HG03354 (cell line): ENCODE data around the gene SLAMF9.

Source experiments
- ATAC-seq: cut with Tn5 transposase; IDR thresholded peaks from one replicate; pipeline ENCODE4 v1.9.1; 2021; ENCODE audit warnings: mild to moderate bottlenecking; ENCODE audit not compliant: unreplicated experiment, poor library complexity, severe bottlenecking

The SLAMF9 gene

DNA sequence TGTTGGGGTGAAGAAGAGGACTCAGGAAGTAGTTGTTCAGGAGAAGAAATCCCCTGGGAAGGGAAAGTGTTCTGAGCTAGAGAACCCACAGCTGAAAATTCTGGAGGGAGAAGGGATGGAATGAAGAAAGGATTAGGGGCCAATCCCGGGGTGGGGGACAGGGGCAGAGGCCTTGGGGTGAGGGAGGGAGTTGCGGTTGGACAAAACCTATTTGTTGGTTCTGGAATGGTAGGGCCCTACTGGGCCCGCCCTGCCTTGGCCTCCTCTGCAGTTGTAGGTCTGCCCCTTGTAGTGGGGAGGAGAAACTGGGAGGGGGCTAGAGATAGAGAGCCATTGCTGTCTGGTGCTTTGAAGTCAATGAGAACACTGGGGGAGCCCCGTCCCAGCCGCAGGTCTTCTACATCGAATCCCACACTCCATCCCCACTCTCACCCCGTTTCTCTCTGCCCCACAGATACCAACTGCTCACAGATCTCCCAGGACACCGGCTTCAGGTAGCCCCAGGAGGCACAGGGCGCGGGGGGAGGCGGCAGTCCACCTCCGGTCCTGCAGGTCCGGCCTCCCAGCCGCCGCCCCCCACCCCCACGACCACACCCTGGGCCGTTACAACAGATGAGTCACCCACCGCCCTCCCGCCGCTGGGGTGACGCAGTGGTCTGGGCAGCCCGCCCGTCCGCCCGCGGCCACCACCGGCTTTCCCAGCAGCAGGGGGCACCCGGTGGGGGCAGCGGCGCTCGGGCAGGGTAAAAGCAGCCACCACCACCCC is 29.8 kb downstream of the SLAMF9 start:
- ATAC-seq = peak; percentile 11

DNA sequence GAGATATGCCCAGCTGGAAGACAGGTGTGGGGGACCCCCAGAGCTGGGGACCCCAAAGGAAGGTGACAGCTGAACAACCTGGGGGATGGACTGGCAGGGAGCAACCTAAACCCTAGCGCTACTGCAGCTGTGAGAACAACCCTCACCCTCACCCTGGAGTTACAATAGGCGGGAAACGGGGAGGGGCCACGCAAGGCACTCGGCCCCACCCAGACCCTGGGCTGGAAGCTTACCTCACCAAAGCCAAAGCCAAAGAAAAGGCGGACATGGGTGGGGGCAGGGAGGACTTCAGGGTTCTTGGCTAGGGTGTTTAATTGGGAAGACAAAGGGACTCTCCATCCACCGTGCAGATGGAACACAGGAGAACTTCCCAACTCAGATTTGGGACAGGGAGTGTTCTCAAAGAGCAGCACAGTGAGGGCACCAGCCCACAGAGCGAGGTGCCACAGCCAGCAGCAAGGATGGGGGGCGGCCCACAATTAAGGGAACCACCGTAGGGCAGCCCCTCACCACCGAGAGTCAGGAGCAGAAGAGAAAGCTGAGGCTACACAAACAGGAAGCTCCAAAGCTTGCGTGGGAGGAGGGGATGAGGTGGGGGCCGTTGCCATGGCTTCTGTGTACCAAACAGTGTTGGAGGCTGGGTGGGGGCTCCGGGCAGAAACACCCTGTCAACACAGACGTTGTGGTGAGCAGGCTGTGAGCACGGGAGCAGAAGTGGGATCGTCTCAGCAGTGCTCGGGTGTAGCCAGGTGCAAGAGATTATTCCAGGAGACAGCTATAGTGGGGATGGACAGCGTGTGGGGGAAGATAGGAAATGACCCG is 30.6 kb downstream of the SLAMF9 start:
- peak; percentile 42 for ATAC-seq

GRCh38 chr1:159922511-159923202 is 31.4 kb downstream of the SLAMF9 start:
- peak; percentile 7 for ATAC-seq

GRCh38 chr1:159921700-159922504 is 32.1 kb downstream of the SLAMF9 start:
- no peak for ATAC-seq

DNA sequence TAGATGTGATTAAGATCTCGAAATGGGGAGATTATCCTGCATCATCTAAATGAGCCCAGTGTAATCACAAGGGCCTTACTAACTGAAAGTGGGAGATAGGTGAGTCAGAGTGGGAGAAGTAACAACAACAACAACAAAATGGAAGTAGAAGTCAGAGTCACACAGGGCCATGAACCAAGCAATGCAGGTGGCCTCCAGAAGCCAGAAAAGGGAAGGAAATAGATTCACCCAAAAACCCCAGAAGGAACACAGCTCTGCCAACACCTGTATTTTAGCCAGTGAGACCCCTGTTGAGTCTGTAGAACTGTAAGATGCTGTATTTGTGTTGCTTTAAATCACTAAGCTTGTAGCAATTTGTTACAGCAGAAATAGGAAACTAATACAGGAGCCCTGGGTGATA is 32.8 kb downstream of the SLAMF9 start:
- peak; percentile 17 for ATAC-seq

GRCh38 chr1:159920651-159921050 is 33.4 kb downstream of the SLAMF9 start:
- ATAC-seq = no peak

DNA sequence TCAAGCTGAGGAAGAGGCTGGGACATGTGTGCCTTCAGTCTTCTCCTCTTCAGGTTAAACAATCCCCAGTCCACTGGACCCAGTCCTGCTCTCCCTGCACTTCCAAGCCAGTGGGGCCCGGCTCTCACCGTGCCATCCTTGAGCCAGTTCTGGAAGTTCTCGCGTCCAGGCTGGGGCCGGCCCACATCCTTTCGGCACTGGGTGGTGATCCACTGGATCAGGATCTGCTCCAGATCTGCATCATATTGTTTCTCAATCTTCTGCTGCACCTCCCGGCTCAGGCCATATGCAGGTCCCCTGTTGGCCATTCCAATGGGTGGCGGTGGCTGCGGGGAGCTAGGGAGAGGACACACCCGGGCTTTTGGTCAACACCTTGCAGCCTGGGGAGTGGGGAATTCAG is 33.8 kb downstream of the SLAMF9 start:
- ATAC-seq = no peak

- no peak for ATAC-seq
Measured at GRCh38 chr1:159919236-159919865, 34.7 kb downstream of the SLAMF9 start.

DNA sequence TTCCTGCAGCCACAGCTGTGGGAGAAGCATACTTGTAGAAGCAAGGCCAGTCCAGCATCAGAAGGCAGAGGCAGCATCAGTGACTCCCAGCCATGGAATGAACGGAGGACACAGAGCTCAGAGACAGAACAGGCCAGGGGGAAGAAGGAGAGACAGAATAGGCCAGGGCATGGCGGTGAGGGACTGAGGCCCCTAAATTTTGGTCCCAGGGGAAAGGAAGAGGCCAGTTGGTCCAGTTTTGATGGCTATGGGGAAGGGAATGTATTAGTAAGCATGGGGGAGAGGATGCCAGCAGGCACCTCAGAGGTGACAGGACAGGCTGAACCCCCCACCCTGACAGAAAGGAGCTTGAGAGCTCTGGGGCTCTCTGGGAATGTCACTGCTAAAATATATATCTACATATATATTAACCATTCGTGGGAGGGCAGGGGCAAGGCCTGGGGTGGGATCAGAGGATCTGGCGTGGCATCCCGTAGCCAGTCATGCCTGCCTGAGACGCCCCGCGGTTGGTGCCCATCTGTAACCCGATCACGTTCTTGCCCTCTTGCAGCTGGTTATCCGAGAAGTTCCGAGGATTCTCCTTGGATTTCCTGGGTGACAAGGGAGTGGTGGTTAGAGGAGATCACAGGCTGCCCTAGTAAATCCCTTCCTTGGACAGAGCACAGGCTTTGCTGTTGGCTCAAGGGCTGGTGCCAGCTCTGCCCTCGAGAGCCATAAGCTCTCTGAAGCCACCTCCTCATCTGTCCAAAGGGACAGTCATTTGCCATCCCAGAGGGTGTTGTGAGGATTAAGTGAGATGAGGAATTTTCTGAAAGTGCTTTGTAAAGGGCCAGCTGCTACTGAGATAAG is 35.5 kb downstream of the SLAMF9 start:
- no peak for ATAC-seq

DNA sequence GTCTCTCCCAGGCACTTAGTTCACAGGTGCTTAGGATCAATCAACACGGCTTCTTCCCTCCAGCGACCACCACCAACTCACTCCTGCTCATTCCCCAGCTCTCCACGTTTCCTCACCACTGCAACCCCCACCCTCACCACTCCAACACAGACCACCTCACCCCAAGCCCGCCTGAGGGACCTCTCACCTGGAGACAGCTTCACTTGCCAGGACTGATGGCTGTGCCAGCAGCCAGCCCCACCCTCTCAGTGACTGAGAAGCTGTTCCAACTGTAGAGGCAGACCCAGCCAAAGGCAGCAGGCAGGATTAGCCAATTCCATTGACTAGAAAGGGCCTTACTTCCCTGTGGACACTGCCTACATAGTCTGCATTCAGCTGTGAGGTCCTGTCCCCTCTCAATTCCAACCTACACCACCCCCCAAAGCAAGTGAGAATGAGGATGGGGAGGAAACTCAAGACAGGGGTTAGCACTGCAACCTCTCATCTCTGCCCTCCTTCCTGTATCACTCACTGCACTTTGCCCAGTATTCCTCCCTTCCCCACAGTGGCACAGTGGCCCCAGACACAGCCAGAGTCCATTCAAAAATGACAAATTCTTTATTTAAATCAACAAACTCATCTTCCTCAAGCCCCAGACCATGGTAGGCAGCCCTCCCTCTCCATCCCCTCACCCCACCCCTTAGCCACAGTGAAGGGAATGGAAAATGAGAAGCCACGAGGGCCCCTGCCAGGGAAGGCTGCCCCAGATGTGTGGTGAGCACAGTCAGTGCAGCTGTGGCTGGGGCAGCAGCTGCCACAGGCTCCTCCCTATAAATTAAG is 36.3 kb downstream of the SLAMF9 start:
- ATAC-seq = no peak

- ATAC-seq = no peak
Measured at GRCh38 chr1:159916242-159917051, 37.6 kb downstream of the SLAMF9 start.

DNA sequence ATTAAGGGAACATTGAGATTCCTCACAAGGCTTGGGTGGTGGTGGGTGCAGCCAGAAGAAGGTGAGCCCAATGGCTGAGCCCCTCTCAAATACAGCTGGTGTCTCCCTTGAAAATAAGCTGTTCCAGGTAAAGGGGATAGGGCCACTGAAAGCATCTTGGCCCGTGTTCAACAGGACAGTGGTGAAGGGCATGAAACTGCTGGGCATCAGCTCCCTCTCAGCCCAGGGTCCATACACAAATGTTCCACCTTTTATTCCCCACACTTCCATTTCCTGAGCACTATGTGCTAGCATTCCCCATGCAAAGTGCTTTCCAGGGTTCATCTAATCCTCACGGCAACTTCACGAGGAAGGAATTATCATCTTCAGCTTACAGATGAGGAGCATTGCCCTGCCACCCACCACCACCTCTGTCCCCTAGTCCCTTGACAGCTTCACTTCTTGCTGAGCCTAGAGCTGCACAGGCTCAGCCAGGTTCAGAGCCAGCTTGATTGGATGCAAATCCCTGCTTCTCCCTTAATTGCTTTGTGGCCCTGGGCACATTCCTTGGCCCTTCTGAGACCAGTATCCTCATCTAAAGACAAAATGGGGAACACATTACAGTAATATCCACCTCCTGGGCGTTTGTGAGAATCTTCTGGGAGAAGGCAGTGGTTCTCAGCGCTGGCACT is 38.3 kb downstream of the SLAMF9 start:
- no peak for ATAC-seq

DNA sequence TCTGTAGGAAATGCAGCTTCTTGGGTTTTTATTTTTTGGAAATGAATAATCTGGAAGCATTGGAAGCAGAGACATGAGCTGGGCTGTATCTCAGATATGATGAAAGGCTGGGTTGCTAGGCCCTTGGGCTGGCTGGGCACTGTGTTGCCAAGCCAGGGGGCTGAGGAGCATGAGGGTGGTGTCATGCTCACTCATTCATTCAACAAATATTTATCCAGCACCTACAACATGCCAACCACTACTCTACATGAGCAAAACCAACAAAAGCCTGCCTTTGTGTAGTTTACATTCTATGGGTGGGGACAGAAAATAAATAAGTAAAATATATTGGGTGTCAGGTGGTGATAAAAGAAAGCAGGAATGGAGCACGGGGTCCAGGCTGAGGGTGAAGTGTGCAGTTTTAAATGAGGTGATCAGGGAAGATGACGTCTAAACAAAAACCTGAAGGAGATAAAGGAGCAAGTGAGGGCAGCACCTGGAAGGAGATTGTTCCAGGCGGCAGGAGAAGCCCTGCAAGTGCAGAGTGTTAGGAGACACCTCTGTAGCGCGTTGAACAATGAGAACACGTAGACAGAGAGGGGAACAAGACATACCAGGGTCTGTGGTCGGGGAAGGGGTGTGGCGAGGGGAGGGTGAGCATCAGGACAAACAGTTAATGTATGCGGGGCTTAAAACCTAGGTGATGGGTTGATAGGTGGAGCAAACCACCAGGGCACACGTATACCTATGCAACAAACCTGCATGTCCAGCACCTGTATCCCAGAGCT is 39.6 kb downstream of the SLAMF9 start:
- no peak for ATAC-seq

DNA sequence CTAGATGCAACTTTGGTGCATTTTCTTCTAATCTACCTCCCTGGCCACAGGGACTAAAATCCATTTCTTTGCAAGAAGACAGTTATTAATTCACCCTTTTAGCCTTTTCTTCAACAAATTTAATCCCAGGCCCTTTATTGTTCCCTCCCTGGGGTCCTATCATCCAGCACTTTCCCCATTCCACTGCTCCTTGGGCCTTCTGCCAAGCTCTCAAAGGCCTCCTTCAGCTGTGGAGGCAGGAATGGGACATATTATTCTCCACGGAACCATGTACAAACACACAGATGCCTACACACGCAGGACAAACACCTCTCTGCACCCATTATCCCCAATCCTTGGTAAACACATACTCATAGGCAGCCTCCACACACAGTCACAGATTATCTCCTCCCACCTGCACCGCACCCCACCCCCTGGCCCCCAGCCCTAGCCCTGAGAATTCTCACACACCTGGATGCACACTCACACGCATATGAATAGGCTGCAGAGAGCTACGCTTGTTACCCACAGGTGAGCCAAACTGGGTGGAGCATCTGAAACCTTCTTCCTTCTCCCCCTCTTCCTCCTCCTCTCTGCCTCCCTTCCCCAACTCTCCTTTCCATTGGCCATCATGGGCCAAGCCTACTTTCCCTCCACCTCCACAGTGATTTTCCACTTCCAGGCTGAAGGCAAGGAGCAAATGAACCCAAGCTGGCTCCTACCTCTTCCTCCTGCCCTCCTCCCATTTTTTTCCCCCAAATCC is 40.4 kb downstream of the SLAMF9 start:
- ATAC-seq = no peak
